ENCODE results near the gene GLYATL1B.
A peak's percentile ranks its signal among the peaks of the same experiment; 100 is the strongest.
"Not testable (repeated sequence)": the region's sequence is repeated elsewhere in the genome, so short reads cannot be mapped to it uniquely, and the experiment has no call there.

The GLYATL1B gene

GRCh38 chr11:59086007-59086406 lies at the start of gene GLYATL1B:
Gene GLYATL1B, plus strand, starts transcription at chr11:59086307. Its CDS starts 0 bp downstream, at chr11:59086307.
- H3K4me3 ChIP-seq (ENCODE audit: low read depth, low read length) = not testable (repeated sequence)

GRCh38 chr11:59036542-59036941 lies 49.6 kb upstream of the GLYATL1B start:
- not testable (repeated sequence) for H3K4me3 ChIP-seq (ENCODE audit: low read depth, low read length)

GRCh38 chr11:59037434-59037833 lies 48.7 kb upstream of the GLYATL1B start:
- not testable (repeated sequence) for H3K4me3 ChIP-seq (ENCODE audit: low read depth, low read length)

- H3K4me3 ChIP-seq (ENCODE audit: low read depth, low read length) = no peak overlapping the region
- TF ChIP-seq CTCF (IDR thresholded peaks at IDR 0.05; ENCODE audit: low read depth, low read length) = no peak
These were observed 45.5 kb upstream of the GLYATL1B start for GRCh38 chr11:59040607-59041006.

GRCh38 chr11:59051383-59051782 lies 34.7 kb upstream of the GLYATL1B start:
- not testable (repeated sequence) for H3K4me3 ChIP-seq (ENCODE audit: low read depth, low read length)

GRCh38 chr11:59052355-59052754 lies 33.8 kb upstream of the GLYATL1B start:
- H3K4me3 ChIP-seq (ENCODE audit: low read depth, low read length) = not testable (repeated sequence)

- peak; percentile 59 for TF ChIP-seq CTCF (IDR thresholded peaks at IDR 0.05; ENCODE audit: low read depth, low read length)
- H3K4me3 ChIP-seq (ENCODE audit: low read depth, low read length) = no peak overlapping the region
These were observed 32.7 kb upstream of the GLYATL1B start for GRCh38 chr11:59053387-59053786.

- peak overlapping the region; percentile 26 for H3K4me3 ChIP-seq (ENCODE audit: low read depth, low read length)
These were observed 27.7 kb upstream of the GLYATL1B start for GRCh38 chr11:59058120-59059033.

GRCh38 chr11:59060096-59060495 lies 26.0 kb upstream of the GLYATL1B start:
- not testable (repeated sequence) for H3K4me3 ChIP-seq (ENCODE audit: low read depth, low read length)

More at GRCh38 chr11:59058120-59059033, 27.7 kb upstream of the GLYATL1B start:
- TF ChIP-seq CTCF (IDR thresholded peaks at IDR 0.05; ENCODE audit: low read depth, low read length) = peak; percentile 94

- no peak overlapping the region for H3K4me3 ChIP-seq (ENCODE audit: low read depth, low read length)
- no peak for TF ChIP-seq CTCF (IDR thresholded peaks at IDR 0.05; ENCODE audit: low read depth, low read length)
These were observed 23.2 kb upstream of the GLYATL1B start for GRCh38 chr11:59062602-59063529.

- H3K4me3 ChIP-seq (ENCODE audit: low read depth, low read length) = not testable (repeated sequence)
These were observed 21.9 kb upstream of the GLYATL1B start for GRCh38 chr11:59063996-59064727.
